ENCODE results near the gene YEATS4. TPM values are rescaled to one million over a fixed set of nuclear protein-coding genes. Genes with fewer than 3 reads are reported as not detected.

The YEATS4 gene
- total RNA-seq, 2 experiments from 2014 or later = 26.2 TPM

DNA sequence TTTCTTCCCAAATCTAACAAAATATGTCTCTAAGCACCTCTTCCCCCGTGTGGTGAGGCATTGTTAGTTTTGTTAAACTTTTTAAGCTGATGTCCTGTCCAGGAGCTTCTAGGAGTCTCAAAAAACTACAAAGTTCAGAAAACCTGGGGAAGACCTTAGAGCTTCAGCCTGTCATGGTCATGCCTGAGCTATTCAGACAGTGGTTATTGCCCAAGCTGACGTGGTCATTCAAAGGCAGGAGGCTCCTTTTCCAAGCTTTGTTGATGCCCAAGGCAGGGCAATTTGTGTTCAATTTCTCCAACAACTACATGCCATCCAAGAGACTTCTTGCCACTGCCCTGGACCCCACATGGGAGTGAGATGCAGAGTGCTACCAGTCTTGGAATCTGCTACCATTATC is 17.1 kb upstream of the YEATS4 start:
- DNase-seq (no peak), ATAC-seq (ENCODE audit: poor library complexity) (no peak)
- Mint-ChIP-seq H3K36me3 (ENCODE audit: low read depth) (no peaks in the 10 kb centered on the region), H3K4me1 (ENCODE audit: low read depth) (no peaks in the 10 kb centered on the region), H3K9me3 (no peaks in the 10 kb centered on the region), H3K4me3 (no peak overlapping the region), H3K27me3 (peaks cover 4% of the 10 kb centered on the region), H3K27ac (no peak overlapping the region)
- Histone ChIP-seq H3K4me1 (ENCODE audit: insufficient read depth, low read length) (no peaks in the 10 kb centered on the region), H3K9me3 (ENCODE audit: control insufficient read depth in 1 of 2, insufficient read depth in 1 of 2, low read length in 2 of 2) (no peaks in the 10 kb centered on the region), H3K27me3 (ENCODE audit: control insufficient read depth in 1 of 2, insufficient read depth in 2 of 2, low read length in 2 of 2) (no peaks in the 10 kb centered on the region), H3K4me3 (ENCODE audit: low read length) (no peak overlapping the region), H3K27ac (ENCODE audit: low read depth in 1 of 2, low read length in 2 of 2) (no peak overlapping the region), H3K36me3 (ENCODE audit: insufficient read depth, low read length) (no peaks in the 10 kb centered on the region)
- ChIA-PET POLR2A (interaction anchor here (0.6 to 3.6 kb wide), 3 partner anchors 11 to 109 kb away, joined by 3 to 20 read pairs (median 3); no protein-coding TSS in a partner anchor), CTCF (interaction anchor here (0.9 to 1.0 kb wide), 2 partner anchors 11 to 228 kb away, joined by 3 to 4 read pairs; no protein-coding TSS in a partner anchor)
- intact Hi-C loops (cut with DNase I, micrococcal nuclease) = no loop called here
- TF ChIP-seq, protein P1, sequence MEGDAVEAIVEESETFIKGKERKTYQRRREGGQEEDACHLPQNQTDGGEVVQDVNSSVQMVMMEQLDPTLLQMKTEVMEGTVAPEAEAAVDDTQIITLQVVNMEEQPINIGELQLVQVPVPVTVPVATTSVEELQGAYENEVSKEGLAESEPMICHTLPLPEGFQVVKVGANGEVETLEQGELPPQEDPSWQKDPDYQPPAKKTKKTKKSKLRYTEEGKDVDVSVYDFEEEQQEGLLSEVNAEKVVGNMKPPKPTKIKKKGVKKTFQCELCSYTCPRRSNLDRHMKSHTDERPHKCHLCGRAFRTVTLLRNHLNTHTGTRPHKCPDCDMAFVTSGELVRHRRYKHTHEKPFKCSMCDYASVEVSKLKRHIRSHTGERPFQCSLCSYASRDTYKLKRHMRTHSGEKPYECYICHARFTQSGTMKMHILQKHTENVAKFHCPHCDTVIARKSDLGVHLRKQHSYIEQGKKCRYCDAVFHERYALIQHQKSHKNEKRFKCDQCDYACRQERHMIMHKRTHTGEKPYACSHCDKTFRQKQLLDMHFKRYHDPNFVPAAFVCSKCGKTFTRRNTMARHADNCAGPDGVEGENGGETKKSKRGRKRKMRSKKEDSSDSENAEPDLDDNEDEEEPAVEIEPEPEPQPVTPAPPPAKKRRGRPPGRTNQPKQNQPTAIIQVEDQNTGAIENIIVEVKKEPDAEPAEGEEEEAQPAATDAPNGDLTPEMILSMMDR (IDR thresholded peaks at IDR 0.05) = no peak

DNA sequence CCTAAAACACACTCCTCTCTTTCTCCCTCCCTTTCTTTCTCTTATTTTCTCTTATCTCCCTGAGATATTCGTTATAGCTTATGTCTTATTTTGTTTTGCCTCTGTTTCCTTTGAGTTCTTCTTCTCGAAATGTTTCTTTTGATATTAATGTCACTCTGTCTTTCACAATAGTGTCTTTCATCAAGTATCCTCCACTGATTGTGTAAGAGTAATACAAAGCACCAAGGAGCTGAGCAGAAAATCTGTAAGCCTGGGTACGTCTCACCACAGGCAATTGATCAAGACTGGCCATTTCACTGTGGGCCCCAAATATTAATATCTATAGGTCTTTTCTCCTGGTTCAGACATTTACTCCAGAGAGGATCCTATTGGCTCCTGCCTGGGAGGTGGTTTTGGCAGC is 16.2 kb upstream of the YEATS4 start:
- Histone ChIP-seq H3K4me1 (ENCODE audit: insufficient read depth, low read length) (no peaks in the 10 kb centered on the region), H3K4me3 (ENCODE audit: low read length) (no peak overlapping the region), H3K27me3 (ENCODE audit: control insufficient read depth in 1 of 2, insufficient read depth in 2 of 2, low read length in 2 of 2) (no peaks in the 10 kb centered on the region), H3K36me3 (ENCODE audit: insufficient read depth, low read length) (no peaks in the 10 kb centered on the region), H3K27ac (ENCODE audit: low read depth in 1 of 2, low read length in 2 of 2) (no peak overlapping the region), H3K9me3 (ENCODE audit: control insufficient read depth in 1 of 2, insufficient read depth in 1 of 2, low read length in 2 of 2) (no peaks in the 10 kb centered on the region)
- Mint-ChIP-seq H3K4me1 (ENCODE audit: low read depth) (no peaks in the 10 kb centered on the region), H3K27me3 (peaks cover 4% of the 10 kb centered on the region), H3K9me3 (no peaks in the 10 kb centered on the region), H3K4me3 (no peak overlapping the region), H3K36me3 (ENCODE audit: low read depth) (no peaks in the 10 kb centered on the region), H3K27ac (no peak overlapping the region)
- DNase-seq (no peak), ATAC-seq (ENCODE audit: poor library complexity) (no peak)
- CTCF ChIA-PET = interaction anchor here (0.9 kb wide), 1 partner anchor 227 kb away, joined by 3 read pairs; no protein-coding TSS in a partner anchor
- intact Hi-C loops (cut with DNase I, micrococcal nuclease) = no loop called here
- TF ChIP-seq, protein P1 (IDR thresholded peaks at IDR 0.05) = no peak
- POLR2A ChIA-PET = interaction anchor here (3.6 kb wide), 1 partner anchor 12 kb away, joined by 20 read pairs; no protein-coding TSS in a partner anchor

DNA sequence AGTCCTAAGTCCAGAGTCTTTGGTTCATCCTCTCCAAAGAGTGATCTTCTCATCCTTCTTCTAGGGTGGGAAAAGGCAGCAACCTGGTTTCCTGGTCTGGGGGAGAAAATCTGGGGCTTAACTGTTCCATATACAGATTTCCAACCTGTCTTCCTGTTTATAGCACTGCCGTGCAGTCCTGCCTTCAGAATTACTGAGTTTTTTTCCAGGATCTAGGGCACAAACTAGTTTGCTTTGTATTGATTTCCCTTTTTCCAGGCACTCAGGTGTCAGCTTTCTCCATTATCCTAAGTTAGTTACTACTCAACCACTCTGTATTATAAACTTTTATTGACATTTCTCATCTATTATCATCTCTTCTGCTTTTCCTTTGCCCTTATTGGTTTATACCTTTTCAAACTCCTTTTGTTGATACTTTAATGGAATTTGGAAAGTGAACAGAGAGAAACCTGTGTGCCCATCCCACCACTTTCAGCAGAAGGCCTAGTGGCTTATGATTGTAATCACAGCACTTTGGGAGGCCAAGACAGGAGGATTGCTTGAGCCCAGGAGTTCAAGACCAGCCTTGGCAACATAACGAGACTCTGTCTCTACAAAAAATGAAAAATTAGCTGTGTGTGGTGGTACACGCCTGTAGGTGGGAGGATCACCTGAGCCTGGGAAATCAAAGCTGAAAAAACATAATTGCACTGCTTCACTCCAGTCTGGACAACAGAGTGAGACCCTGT is 15.5 kb upstream of the YEATS4 start:
- H3K4me3 Mint-ChIP-seq = no peak overlapping the region
- H3K9me3 ChIP-seq (ENCODE audit: control insufficient read depth in 1 of 2, insufficient read depth in 1 of 2, low read length in 2 of 2) = no peaks in the 10 kb centered on the region
- H3K27ac ChIP-seq (ENCODE audit: low read depth in 1 of 2, low read length in 2 of 2) = no peak overlapping the region
- no peak overlapping the region for H3K27ac Mint-ChIP-seq
- no peak overlapping the region for H3K4me3 ChIP-seq (ENCODE audit: low read length)
- POLR2A ChIA-PET = interaction anchor here (3.6 kb wide), 1 partner anchor 13 kb away, joined by 20 read pairs; no protein-coding TSS in a partner anchor
- ATAC-seq (ENCODE audit: poor library complexity) = no peak
- no peaks in the 10 kb centered on the region for H3K36me3 ChIP-seq (ENCODE audit: insufficient read depth, low read length)
- TF ChIP-seq, protein P1 (IDR thresholded peaks at IDR 0.05) = no peak
- intact Hi-C loops (cut with DNase I, micrococcal nuclease) = no loop called here
- H3K27me3 Mint-ChIP-seq = peaks cover 4% of the 10 kb centered on the region
- H3K36me3 Mint-ChIP-seq (ENCODE audit: low read depth) = no peaks in the 10 kb centered on the region
- no peaks in the 10 kb centered on the region for H3K27me3 ChIP-seq (ENCODE audit: control insufficient read depth in 1 of 2, insufficient read depth in 2 of 2, low read length in 2 of 2)
- CTCF ChIA-PET = no interaction called here
- H3K9me3 Mint-ChIP-seq = no peaks in the 10 kb centered on the region
- H3K4me1 Mint-ChIP-seq (ENCODE audit: low read depth) = no peaks in the 10 kb centered on the region
- H3K4me1 ChIP-seq (ENCODE audit: insufficient read depth, low read length) = no peaks in the 10 kb centered on the region
- no peak for DNase-seq

All from CD4-positive, alpha-beta T cell (primary cell).